ENCODE results near the gene PAX7.
"Not testable (repeated sequence)": the region's sequence is repeated elsewhere in the genome, so short reads cannot be mapped to it uniquely, and the experiment has no call there.

- not testable (repeated sequence) for TF ChIP-seq CTCF (IDR thresholded peaks at IDR 0.05 in 4 of 5, conservative IDR thresholded peaks at IDR 0.05 in 1 of 5); POLR2A (IDR thresholded peaks at IDR 0.05)
Measured at GRCh38 chr1:18767576-18767975, 136.9 kb downstream of the PAX7 start.
